HG02798 (cell line): ENCODE measurements around the gene ZNF664.

Experiments
- ATAC-seq: cut with Tn5 transposase; IDR thresholded peaks from one replicate; pipeline ENCODE4 v1.9.1; 2021; ENCODE audit warnings: mild to moderate bottlenecking; ENCODE audit not compliant: unreplicated experiment, poor library complexity

Gene ZNF664

DNA sequence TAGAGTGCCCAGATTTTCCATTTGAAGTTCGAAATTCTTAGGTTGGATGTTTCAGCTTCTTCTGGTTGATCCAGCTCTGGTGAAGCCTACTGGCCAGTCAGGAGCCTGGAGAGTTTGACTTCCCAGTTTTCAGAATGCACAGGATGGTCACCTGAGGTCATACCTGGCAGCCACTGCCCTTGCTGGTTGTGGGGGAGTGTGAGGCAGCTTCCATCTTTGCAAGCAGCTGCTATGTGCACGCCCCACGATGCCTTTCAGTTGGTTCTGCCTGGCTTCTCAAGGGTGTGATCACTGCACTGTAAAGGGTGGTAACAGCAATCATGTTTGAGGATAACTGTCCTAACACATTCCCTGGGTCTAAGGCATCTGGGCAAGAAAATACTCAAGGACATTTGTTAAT lies 15.8 kb upstream of the ZNF664 start:
- ATAC-seq: no peak

DNA sequence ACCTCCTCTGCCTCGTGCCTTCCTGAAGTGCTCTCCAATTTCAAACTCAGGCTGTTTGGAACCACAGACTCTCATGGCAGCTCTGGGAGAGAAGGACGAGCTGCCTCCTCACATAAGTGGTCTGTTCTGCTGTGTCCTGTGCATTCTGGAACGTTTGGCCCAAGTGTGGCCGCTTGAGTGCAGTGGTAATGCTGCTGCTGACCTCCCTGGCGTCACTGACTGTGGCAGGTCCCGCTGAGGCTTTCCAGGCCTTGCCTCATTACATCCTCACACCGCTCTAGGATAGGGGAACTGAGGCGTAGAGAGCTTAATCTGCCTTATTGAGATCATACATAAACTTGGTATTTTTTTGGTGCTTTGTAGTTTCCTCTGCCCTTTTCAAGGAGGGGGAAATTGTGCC lies 14.6 kb upstream of the ZNF664 start:
- ATAC-seq: no peak

DNA sequence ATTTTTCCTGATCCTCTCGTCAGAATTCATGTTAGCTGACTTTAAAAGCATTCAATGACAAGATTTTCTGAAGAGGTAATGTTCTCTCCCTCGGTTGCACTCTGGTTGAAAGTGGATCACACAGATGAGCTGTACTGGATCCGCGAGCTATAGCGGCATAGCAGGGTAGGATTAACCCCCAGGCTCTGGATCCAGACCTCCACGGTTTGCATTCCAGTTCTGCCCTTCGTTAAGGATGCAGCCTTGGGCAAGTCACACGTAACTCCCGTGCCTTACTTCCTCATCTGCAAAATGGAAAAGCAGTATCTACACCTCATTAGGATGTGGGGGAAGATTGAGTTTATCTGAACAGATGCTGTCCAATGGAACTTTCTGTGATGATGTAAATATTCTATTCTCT lies 14.1 kb upstream of the ZNF664 start:
- no peak for ATAC-seq

DNA sequence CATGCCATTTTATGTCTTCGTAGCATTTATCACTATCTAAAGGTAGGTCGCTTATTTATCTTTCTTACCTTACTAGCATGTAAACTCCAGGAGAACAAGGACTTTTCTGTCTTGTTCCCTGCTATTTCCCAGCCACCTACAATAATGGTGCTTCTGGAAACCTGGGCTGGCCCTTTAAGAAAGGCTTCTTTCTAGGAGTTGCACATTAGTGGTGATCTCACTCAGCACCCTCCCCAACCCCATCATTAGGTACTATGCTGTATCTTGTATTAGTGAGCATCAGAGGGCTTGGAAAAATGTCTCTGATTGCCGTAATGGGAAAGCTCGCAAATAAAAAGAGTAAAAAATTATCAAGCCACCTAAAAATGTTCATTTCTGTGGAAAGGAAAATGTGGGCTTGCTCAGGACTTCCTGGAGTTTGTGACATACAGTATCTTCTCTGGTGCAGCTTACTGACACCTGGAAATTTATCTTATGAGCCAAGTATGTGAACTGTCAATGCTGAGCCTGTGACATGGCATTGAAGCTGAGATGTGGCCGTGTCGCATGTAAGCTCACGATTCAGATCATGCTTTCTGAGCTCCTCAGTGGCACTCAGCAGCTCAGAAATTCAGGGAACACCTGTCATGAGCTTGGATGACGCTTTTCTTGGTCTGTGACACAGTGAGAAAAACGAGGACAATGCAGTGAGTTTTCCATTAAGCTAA lies 12.8 kb upstream of the ZNF664 start:
- ATAC-seq: no peak

DNA sequence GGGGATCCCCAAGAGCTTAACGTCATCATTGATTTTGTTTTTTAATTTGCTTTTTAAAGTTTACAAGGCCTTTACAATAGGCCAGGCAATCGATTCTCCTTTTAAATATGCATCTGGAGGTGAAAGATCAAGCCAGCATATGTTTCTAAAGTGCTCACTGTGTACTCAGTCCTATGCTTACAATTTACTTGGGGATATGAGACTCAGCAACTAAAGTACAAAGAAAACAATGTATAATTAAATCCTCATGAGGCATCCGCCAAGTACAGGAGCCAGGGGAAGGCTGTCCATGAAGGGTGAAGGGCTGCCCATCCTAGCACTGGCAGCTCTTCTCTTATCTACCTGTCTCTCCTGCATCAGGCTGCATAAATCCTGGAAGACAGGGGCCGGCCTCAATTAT lies 12.2 kb upstream of the ZNF664 start:
- no peak for ATAC-seq

DNA sequence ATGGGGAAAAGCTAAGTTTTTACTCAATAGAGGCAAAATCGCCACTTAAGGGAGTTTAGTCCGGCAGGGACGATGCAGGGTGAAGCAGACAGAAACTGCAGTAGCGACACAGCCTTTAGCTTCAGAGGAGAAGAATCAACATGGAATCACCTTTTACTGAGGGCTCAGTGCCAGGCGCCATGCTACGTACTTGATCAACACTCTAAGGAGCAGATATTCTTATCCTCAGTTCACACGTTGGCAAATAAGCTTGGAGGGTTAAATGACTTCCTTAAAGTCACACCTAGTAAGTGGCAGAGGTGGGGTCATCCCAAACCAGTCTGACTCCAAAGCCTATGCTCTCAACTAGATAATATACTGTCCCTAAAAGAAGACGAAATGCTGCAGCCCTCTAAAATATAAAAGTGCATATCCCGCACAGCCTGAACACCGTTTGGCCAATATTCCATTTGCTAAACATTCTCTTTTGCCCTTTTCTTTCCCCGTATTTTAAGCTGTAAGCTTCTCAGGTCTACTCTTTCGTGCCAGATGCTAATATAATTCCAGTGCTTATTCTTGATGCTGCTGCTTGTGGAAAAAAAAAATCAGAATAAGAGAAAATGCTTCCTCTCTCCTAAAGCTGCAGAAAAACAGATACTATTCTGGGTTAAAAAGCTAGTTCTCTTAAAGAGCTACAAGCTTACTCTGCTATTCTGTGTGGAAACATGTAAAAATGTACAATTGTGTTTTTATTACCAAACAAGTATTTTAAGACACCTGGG lies 11.2 kb upstream of the ZNF664 start:
- ATAC-seq: no peak

DNA sequence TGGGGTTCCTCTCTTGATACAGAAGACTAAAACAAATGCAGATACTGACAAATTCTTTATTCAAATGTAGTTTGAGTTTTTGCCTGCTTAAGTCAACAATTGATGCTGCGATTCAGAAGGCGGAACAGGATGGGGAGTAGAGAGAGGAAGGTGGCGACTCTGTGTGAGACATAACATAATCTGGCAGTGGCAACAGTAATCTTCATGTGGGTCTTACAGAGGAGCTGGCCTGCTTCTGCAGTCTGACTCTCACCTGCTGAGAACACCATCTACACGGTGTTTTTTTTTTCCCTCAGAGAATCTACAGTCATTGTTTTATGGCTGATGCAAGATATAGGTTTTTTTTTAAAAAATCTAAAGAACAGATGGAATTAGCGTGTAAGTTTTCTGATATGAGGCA lies 10.5 kb upstream of the ZNF664 start:
- ATAC-seq: no peak

DNA sequence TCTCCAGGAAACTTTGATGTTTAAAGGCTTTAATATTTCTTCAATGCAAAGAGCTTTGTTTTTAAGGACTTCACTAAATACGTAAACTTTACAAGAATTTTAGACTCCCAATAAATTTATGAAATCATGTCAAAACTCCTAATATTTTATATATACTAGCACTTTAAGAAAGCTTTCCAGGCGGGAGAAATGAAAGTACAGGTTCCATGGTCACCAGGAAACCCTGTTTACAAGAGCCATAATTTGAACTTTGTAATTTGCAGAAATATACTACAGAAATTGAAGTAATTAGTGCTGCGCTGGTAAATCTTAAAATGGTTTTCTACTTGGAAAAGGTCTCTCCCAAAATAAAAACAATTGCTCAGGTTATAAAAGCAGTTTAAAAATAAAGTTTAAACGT lies 9.2 kb upstream of the ZNF664 start:
- no peak for ATAC-seq

DNA sequence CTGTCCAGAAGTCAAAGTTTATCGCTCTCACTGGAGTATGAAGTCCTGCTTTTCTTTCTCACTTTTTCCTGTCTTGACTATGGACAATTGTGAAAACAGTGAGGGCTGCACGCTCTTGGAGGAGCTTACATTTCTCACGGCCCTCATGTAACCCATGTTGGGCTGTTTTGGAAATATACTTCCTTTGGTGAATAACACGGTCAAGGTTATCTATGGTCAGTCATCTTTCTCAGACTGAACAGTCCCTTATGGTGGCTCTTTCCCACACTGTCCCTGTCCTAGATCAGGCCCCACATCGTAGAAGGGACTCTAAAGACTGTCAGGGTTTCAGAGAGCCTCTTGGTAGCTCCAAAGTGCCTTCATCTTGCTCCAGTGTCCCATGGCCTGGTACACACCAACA lies 7.6 kb upstream of the ZNF664 start:
- ATAC-seq: no peak

DNA sequence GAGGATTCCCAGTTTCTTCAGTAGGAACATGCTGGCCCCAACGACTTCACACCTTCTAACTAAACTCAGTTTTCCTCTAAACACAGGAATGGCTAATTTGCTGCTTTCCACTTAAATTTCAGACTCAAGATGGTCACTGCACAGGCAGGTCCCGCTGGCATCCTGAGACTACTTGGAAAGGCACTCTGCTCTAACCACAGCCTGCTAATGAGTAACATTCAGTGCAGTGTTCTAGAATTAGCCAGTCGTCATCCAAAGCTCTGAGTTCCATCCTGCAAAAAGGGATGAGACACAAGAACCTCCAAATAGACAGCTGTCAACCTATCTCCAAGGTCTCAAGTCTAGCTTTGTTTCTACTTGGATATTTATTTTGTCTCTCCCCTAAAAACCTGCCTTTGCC lies 6.4 kb upstream of the ZNF664 start:
- ATAC-seq: no peak

DNA sequence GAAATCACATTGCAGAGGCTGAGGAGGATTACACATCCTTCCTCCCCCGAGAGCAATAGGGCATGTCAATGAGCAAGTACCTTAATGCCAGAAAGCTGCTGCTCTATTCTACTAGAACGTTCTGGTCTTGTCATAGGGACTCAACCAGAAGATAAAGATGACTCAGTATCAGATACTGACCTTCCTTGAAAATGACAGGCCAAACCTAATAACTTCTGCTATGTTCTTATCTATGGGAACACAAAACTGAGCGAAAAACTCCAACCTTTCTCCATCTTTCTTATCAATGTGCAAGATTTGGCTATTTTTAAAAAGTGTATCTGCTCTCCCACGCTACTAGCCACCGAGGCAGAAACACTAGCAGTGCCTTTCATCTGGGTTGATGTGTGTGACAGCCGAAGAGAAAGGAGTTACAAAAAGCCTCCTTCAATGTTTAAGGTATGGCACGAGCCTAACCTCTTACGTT lies 5.9 kb upstream of the ZNF664 start:
- no peak for ATAC-seq

DNA sequence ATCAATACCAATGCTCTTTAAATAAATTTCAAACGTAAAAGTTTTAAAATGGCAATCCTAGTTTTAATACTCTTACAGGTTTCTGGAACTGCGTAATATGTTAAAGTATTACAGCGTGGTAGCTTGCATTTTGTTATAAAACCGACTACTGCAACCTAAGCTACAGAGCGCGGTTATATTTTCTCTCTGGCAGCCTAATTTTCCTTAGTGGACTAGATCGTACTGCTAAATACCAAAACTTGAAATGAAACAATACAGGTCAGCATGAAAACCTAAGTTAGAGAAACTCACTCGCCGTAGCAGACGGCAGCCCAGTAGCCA lies 1.6 kb upstream of the ZNF664 start:
- no peak for ATAC-seq

DNA sequence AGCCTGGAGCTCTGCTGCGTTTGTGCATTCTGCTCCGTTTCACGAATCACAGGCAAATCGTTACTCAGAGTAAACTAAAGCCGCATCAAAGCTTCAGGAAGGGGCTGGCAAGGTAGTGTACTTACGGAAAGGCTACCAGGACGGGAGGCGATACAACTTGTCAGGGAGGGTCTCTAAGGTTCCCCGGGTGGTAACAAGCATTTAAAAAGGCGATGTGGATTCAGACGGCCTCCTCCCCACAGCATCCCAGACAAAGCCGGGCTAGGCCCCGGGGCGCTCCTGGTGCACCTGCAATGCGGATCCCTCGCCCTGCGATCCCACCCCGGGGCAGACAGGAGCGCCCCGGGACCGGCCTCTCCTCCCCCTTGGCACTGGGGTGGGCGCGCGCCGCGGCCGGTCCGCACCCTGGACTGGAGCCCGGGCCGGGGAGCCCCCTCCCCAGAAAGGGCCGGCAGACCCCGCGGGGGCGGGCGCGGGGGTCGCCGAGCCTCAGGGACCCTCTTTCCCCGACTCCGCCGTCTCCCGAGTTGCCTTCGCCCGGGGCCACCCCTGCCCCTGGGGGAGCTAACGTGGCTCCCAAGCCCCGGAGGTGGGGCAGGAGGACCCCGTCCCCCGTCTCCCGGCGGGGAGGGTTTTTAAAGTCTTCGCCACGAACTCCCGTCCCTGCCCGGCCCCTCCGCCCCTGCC lies 1.1 kb upstream of the ZNF664 start:
- ATAC-seq: no peak

DNA sequence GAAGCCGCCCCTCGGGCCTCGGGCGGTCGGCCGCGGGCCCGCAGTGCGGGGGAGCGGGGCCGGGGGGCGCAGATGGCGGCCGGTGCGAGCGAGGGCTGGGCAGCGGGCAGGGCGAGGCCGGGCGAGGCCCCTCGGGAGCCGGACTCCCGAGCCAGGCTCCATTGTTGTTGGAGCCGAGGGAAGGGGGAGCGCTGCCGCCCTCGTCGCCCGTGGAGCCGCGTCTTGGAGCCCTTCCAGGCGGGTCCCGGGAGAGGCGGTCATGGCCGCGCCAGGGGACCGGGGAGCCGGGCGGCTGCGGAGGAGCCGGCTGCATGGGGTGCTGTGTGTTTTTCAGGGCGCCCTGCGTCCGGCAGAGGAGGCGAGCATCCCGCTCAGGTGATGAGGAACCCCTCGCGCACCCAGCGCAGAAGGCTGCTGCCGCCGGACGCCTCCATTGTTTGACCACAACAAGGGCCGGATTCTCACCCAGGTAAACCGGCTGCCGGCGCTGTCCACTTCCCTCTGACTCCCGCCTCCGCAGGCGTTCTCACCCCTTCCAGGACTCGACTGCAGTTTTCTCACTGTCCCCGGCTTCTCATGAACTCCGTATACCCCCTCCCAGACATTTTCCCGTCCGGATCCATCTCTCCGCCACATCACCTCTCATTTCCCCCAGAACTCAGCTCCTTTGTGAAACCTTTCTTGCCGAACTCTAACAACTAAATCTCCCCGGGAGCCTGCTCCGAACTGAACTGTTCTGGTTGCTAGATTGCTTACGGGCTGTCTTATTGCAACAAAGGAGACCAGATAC lies 732 bp downstream of the ZNF664 start:
- ATAC-seq: no peak

DNA sequence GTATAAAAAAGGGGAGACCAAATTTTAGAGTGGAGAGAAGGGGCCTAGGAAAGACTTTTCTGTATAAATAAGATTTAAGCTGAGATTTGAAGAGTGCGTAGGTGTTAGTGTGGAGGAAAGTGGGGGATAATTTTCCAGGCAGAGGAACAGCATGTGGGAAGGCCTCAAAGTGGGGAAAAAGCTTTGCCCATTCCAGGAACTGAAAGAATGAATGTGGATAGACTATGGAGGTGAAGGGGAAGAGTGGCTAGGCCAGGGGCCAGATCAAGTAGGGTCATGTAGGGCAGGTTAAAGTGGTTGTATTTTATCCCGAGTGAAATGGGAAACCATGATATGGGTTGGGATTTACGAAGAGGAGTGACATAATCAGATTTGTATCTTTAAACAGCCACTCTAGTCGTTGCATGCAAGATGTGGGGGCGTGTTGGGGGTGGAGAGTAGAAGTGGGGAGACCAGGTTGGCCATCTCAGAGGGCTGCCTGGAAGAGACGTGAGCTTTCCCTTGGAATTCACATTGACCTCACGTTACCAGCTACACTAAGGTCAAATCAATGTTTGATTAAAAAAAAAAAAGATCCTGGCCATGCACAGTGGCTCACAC lies 3.3 kb downstream of the ZNF664 start:
- no peak for ATAC-seq

DNA sequence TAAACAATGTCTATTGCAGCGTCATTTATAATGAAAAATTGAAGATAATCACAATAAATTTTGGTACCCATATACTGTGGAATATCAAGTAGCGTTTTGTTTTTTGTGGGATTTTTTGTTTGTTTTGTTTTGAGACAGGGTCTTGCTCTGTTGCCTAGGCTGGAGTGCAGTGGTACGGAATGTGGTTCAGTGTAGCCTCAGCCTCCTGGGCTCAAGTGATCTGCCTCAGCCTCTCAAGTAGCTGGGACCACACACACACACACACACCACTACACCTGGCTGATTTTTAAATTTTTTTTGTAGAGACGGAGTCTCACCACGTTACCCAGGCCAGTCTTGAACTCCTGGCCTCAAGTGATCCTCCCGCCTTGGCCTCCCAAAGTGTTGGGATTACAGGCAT lies 6.6 kb downstream of the ZNF664 start:
- ATAC-seq: no peak

DNA sequence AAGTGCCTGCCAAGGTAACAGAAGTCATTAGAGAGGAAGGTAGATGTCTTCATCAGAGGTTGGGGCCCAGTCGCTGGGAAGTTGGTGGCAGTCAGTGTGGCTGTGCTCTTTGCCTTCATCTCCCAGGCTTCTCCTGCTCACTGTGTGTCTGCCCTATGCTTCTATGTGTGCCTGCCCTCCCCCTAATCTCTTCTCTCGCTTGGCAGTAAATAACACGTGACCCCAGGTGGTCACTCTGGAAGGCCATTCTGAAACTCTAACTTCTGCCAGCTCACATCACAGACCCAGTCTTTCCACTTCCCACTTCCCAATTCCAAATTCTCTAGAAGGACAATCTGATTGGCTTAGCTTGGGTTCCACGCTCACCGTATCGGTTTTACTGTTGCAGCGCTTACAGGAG lies 9.3 kb downstream of the ZNF664 start:
- ATAC-seq: no peak

DNA sequence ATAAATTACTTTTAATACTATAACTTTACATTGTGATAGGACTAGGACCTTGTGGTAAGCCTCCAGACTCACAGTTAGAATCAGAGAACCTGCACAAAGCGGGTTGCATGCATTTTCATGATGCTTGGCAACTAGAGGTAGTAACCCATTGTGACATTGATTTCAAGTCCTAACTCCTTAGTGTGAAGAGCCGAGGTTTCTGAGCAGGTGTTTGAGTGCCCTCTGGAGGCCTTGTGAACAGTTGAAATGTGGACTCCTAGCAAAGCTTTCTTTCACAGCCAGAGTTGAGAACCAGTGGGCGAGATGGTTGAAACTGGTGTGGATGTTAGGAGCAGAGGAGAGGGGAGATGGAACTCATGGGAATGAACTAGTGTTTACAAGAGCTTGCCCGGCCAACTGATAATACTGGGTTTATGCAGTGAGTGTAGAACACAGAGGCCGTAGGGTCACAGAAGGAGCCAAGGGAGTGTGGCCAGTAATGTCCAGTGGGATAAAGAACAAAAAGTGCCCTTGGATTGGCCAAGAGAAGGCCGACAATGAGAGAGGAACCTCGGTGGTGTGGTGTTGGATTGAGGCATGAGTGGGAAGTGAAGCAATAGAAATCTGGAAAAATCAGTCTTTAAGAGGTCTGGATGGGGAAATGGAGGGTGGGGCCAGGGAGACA lies 10.9 kb downstream of the ZNF664 start:
- ATAC-seq: no peak

DNA sequence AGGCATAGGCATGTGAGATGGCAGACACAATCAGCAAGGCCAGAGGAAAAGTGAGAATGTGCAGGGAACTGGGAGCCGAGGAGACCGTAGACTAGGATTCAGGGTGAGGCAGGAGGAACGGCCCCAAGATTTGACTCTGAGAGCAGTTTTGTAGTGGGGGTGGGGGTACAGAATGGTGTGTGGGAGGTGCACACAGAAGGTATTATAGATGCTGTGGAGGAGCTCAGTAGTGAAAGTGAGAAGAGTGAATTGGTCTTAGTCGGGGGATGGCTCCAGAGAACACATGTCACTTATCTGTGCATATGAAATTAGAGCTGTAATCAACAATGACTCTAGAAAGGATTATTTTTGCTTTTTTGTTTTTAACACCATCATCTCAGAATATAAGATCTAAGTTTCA lies 11.9 kb downstream of the ZNF664 start:
- no peak for ATAC-seq

DNA sequence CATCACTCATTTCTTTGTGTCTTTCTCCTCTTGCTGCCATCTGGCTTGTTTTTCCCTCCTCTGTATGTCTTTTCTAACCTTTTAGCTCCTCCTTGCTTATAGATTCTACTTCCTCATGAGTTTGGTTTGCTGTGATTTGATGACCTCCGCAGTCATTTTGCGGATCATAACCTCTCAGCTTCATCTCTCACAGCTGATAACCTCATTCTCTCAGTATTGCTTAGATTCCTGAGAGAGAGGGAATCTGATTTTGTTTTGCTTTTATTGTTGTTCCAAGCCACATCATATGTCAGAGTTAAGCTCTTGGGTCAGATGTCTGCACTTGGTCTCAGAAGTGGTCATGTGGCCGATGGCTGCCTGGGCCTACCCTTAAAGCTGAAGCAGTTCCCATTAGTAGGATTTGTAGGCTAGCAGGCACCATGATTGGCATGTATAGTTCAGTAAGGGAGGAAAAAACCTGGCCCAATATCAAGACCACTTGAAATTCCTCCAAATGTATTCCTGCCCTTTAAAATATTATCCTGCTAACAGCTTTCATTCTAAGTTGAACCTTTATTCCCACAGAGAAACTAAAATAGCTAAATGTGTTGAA lies 13.5 kb downstream of the ZNF664 start:
- no peak for ATAC-seq
